Gastroesophageal sphincter (tissue), 4 donors: ENCODE results near the gene PDCL2. TPM values are rescaled to one million over a fixed set of nuclear protein-coding genes. Genes with fewer than 3 reads are reported as not detected.

Source experiments
- ATAC-seq: fragments of 150-250 bp; one replicate; pipeline ENCODE4 v1.9.1; 2016; ENCODE audit warnings: mild to moderate bottlenecking, moderate library complexity
- H3K27ac ChIP-seq, 4 donors: fragments of 200-600 bp; sonication (generic) in 3 of 4; 1 replicate in 3 of 4; 2 replicates in 1 of 4; pipeline ENCODE4 v1.5.1; 2016 to 2019
- H3K27me3 ChIP-seq: fragments of 200-600 bp; sonication (generic); one replicate; pipeline ENCODE4 v1.5.1; 2019
- H3K36me3 ChIP-seq, 2 donors: fragments of 200-600 bp; sonication (generic); one replicate each; pipeline ENCODE4 v1.5.1; 2019; ENCODE audit warnings: control low read depth in 1 of 2
- H3K4me1 ChIP-seq, 3 donors: fragments of 200-600 bp; sonication (generic); 1 replicate in 2 of 3; 2 replicates in 1 of 3; pipeline ENCODE4 v1.5.1; 2016 to 2019; ENCODE audit warnings: control low read depth in 2 of 3
- H3K4me3 ChIP-seq, 2 donors: fragments of 200-600 bp; sonication (generic); one replicate each; pipeline ENCODE4 v1.5.1; 2019; ENCODE audit warnings: mild to moderate bottlenecking in 1 of 2, moderate library complexity in 1 of 2
- H3K9me3 ChIP-seq, 3 donors: fragments of 200-600 bp; sonication (generic); one replicate each; pipeline ENCODE4 v1.5.1; 2017 to 2019; ENCODE audit warnings: control low read depth in 2 of 3
- CTCF ChIP-seq, 4 experiments: fragments of 200-600 bp in 2 of 4; fragments of 450-650 bp in 2 of 4; sonication (generic) in 1 of 4; IDR thresholded peaks; one replicate each; pipeline ENCODE4 v1.5.1; 2017 to 2019; ENCODE audit warnings: antibody characterized with exemption in 4 of 4, mild to moderate bottlenecking in 2 of 4, moderate library complexity in 2 of 4
- EP300 ChIP-seq: sonication (generic); formaldehyde crosslinking; IDR thresholded peaks from one replicate; pipeline ENCODE4 v1.6.1; 2017; ENCODE audit warnings: antibody characterized with exemption, mild to moderate bottlenecking
- POLR2A ChIP-seq, 2 donors: fragments of 450-650 bp; IDR thresholded peaks; one replicate each; pipeline ENCODE4 v1.6.1; 2017; ENCODE audit warnings: antibody characterized with exemption in 2 of 2, mild to moderate bottlenecking in 2 of 2, moderate library complexity in 1 of 2
- POLR2AphosphoS5 ChIP-seq: sonication (generic); formaldehyde crosslinking; IDR thresholded peaks from one replicate; pipeline ENCODE4 v1.6.1; 2017; ENCODE audit warnings: antibody characterized with exemption
- WGBS, 2 donors: methylation state at CpG; one replicate each; pipeline ENCODE4 v1.1.5; 2018; ENCODE audit warnings: low coverage in 1 of 2; 5-methylcytosine and 5-hydroxymethylcytosine counted together
- total RNA-seq, 4 donors: library from RNA; depleted of rRNA; stranded (reverse); fragments of >200 nt; gene quantifications; one replicate each; pipeline ENCODE4 v1.1.0, GENCODE V29; 2016

PDCL2 gene
- total RNA-seq, 4 donors from 2014 or later = not detected

GRCh38 chr4:55538531-55538930 lies 53.5 kb downstream of the PDCL2 start:
- Histone ChIP-seq H3K4me1 (peaks cover 0 to 5% (median 0%) of the 10 kb centered on the region in 3 donors), H3K27me3 (no peaks in the 10 kb centered on the region), H3K27ac (no peak overlapping the region), H3K9me3 (no peaks in the 10 kb centered on the region), H3K4me3 (no peak overlapping the region), H3K36me3 (no peaks in the 10 kb centered on the region)
- TF ChIP-seq CTCF (IDR thresholded peaks at IDR 0.05) (no peak), POLR2A (IDR thresholded peaks at IDR 0.05) (no peak), POLR2AphosphoS5 (no peak), EP300 (no peak)
- ATAC-seq = no peak

GRCh38 chr4:55534306-55534705 lies 57.7 kb downstream of the PDCL2 start:
- no peak for TF ChIP-seq EP300
- TF ChIP-seq POLR2AphosphoS5 = no peak
- TF ChIP-seq CTCF (IDR thresholded peaks at IDR 0.05) = no peak
- TF ChIP-seq POLR2A (IDR thresholded peaks at IDR 0.05) = no peak
- no peaks in the 10 kb centered on the region for H3K4me1 ChIP-seq
- no peak overlapping the region for H3K27ac ChIP-seq
- peaks cover 0 to 10% (median 0%) of the 10 kb centered on the region in 3 donors for H3K9me3 ChIP-seq
- no peaks in the 10 kb centered on the region for H3K36me3 ChIP-seq
- no peak overlapping the region for H3K4me3 ChIP-seq
- ATAC-seq = no peak
- H3K27me3 ChIP-seq = no peaks in the 10 kb centered on the region

GRCh38 chr4:55530691-55531090 lies 61.4 kb downstream of the PDCL2 start:
- 92 to 100% methylated on average over 4 of the region's 4 CpGs for WGBS, 2 donors
- no peak for TF ChIP-seq POLR2A (IDR thresholded peaks at IDR 0.05)

GRCh38 chr4:55530167-55530566 lies 61.9 kb downstream of the PDCL2 start:
- ATAC-seq = no peak
- no peaks in the 10 kb centered on the region for H3K36me3 ChIP-seq
- TF ChIP-seq POLR2AphosphoS5 (no peak), CTCF (IDR thresholded peaks at IDR 0.05) (no peak), POLR2A (IDR thresholded peaks at IDR 0.05) (no peak), EP300 (no peak)
- H3K27me3 ChIP-seq = no peaks in the 10 kb centered on the region
- H3K4me1 ChIP-seq = no peaks in the 10 kb centered on the region
- H3K4me3 ChIP-seq = no peak overlapping the region
- H3K27ac ChIP-seq = no peak overlapping the region
- H3K9me3 ChIP-seq = peaks cover 0 to 10% (median 0%) of the 10 kb centered on the region in 3 donors
- 87 to 95% methylated on average over 4 of the region's 4 CpGs for WGBS, 2 donors

More at GRCh38 chr4:55530691-55531090, 61.4 kb downstream of the PDCL2 start:
- H3K36me3 ChIP-seq = no peaks in the 10 kb centered on the region
- H3K27me3 ChIP-seq = no peaks in the 10 kb centered on the region
- H3K9me3 ChIP-seq = peaks cover 0 to 10% (median 0%) of the 10 kb centered on the region in 3 donors
- ATAC-seq = no peak
- no peaks in the 10 kb centered on the region for H3K4me1 ChIP-seq
- no peak overlapping the region for H3K27ac ChIP-seq
- no peak overlapping the region for H3K4me3 ChIP-seq

GRCh38 chr4:55528491-55528890 lies 63.6 kb downstream of the PDCL2 start:
- H3K27ac ChIP-seq = no peak overlapping the region
- TF ChIP-seq EP300 = no peak
- no peak for TF ChIP-seq POLR2A (IDR thresholded peaks at IDR 0.05)
- no peak for TF ChIP-seq POLR2AphosphoS5
- TF ChIP-seq CTCF (IDR thresholded peaks at IDR 0.05) = no peak
- H3K4me3 ChIP-seq = no peak overlapping the region
- peaks cover 0 to 10% (median 0%) of the 10 kb centered on the region in 3 donors for H3K9me3 ChIP-seq
- no peaks in the 10 kb centered on the region for H3K27me3 ChIP-seq
- H3K36me3 ChIP-seq = no peaks in the 10 kb centered on the region
- H3K4me1 ChIP-seq = no peaks in the 10 kb centered on the region
- 93 to 100% methylated on average over 2 of the region's 3 CpGs for WGBS, 2 donors
- ATAC-seq = no peak
